HG02970 (cell line): Measurements from ENCODE around the gene IPO5.
"Not testable (repeated sequence)": the region's sequence is repeated elsewhere in the genome, so short reads cannot be mapped to it uniquely, and the experiment has no call there.

ENCODE experiments used
- ATAC-seq: cut with Tn5 transposase; IDR thresholded peaks from one replicate; pipeline ENCODE4 v1.9.1; 2021; ENCODE audit warnings: mild to moderate bottlenecking, moderate library complexity, moderate number of reproducible peaks; ENCODE audit not compliant: unreplicated experiment, low FRiP score

The IPO5 gene

DNA sequence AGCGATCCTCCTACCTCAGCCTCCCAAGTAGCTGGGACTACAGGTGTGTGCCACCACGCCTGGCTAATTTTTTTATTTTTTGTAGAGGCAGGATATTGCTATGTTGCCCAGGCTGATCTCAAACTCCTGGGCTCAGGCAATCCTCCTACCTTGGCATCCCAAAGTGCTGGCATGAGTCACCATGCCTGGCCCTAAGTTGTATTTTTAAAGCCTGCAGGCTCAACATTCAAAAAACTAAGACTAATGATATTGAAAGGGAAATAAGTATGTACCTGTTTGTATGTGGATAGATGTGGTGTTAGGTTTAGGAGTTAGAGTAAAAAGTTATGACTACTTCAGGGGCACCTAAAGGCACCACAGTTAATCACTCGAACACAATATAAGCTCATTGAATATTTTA, 5.4 kb upstream of the IPO5 start:
- ATAC-seq = no peak

DNA sequence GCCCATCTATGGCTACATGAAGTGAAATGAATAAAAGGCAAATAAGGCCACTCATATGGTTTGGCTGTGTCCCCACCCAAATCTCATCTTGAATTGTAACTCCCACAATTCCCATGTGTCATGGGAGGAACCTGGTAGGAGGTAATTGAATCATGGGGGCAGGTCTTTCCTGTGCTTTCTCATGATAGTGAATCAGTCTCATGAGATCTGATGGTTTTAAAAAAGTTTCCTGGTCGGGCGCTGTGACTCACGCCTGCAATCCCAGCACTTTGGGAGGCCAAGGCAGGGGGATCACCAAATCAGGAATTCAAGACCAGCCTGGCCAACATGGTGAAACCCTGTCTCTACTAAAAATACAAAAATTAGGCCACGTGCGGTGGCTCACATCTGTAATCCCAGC, 4.2 kb upstream of the IPO5 start:
- ATAC-seq = not testable (repeated sequence)

DNA sequence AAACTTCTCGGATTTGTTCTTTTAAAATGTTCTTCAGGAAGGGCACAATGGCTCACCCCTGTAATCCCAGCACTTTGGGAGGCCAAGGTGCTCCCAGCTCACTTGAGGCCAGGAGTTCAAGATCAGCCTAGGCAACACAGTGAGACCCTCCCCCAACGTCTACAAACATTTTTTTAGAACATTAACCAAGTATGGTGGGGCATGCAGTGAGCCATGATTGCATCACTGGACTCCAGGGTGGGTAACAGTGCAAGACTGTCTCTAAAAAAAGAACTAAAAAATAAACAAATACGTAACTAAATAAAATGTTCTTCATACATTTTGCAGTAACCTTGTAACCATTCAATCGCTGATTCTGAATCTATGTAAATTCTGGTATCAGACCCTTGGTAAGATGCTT, 2.1 kb upstream of the IPO5 start:
- ATAC-seq = no peak

DNA sequence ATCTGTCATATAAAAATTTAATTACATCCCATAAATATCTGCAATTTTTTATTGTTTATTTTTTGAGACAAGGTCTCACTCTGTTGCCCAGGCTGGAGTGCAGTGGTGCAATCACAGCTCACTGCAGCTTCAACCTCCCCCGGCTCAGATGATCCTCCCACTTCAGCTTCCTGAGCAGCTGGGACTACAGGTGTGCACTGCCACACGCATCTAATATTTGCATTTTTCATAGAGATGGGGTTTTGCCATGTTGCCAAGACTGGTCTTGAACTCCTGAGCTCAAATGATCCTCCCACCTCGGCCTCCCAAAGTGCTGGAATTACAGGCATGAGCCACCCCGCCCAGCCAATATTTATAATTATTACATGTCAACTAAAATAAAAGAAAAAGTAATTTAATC, 644 bp upstream of the IPO5 start:
- not testable (repeated sequence) for ATAC-seq

DNA sequence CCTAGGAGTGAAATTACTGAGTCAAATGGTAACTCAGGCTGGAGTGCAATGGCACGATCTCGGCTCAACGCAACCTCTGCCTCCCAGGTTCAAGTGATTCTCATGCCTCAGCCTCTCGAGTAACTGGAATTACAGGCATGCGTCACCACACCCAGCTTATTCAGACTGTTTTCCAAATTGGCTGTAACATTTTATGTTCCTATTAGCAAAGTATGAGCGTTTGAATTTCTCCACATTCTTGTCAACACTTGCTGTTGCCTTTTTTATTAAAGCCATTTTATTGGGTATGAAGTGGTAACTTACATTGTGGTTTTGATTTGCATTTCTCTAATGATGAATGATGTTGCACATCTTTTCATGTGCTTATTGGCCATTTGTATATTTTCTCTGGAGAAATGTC, 7.9 kb downstream of the IPO5 start:
- no peak for ATAC-seq

DNA sequence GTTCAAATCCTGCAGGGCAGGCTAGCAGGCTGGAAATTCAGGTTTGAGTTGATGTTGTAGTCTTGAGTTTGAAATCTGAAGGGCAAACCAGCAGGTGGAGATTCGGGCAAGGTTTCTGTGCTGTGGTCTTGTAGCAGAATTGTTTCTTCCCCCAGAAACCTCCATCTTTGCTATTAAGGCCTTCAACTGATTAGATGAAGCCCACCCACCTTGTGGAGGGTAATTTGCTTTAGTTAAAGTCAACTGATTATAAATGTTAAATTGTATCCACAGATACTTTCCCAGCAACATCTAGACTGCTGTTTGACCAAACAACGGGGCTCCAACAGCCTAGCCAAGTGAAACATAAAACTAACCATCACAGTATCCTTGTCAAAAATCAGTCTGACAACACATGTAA, 9.4 kb downstream of the IPO5 start:
- no peak for ATAC-seq

DNA sequence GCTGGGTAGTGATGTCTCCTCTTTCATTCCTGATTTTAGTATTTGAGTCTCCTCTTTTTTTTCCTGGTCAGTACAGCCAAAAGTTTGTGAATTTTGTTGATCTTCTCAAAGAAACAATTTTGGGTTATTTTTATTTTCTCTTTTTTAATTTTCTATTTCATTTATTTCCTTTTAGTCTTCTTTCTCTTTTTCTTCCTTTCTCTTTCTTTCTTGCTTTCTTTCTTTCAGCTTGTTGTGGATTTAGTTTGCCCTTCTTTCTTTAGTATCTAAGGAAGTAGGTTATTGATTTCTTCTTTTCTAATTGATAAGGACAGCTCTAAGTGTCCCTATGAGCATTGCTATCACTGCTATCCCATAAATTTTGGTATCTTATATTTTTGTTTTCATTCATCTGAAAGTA, 13.8 kb downstream of the IPO5 start:
- no peak for ATAC-seq

DNA sequence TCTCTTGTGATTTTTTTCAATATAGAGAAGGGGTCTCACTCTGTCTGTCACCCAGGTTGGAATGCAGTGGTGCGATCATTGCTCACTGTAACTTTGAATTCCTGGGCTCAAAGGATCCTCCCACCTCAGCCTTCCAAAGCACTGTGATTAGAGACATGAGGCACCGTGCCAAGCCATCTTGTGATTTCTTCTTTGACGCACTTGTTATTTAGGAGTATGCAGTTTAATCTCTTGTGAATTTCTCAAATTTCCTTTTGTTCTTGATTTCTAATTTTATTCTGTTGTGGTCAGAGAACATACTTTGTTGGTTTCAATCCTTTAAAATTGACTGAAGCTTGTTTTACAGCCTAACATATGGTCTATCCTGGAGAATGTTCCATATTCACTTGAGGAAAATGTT, 14.5 kb downstream of the IPO5 start:
- ATAC-seq = no peak

DNA sequence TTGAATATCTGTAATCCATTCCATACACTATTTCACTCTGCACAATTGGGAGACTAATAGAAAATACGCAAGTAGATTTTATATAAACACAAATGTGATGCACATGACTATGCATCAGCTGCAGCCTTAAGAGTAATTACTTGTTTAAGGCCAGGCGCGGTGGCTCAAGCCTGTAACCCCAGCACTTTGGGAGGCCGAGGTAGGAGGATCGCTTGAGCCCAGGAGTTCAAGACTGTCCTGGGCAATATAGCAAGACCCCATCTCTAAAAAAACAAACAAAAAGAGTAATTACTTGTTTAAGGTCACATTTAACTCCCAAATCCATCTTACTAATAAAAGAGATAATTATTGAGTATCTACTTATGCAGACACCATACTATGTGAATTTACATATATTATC, 18.0 kb downstream of the IPO5 start:
- ATAC-seq = no peak

DNA sequence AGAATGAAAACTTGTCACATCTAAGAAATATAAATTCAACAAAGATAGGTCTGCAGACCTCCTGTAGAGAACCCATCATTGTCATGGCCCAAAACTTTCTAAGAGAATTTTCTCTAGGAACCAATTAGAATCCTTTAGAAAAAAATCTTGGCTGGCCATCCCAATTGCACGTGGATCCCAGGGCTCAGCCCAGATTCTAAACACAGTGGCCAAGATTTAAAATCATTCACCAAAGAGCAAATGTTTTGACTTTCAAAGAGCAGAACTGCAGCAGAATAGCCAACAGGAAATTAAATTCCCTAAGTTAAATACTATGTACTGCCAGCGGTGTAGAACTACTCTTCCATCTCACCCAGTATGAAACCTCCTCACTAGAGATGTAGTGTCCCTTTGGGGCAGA, 21.3 kb downstream of the IPO5 start:
- ATAC-seq = no peak

DNA sequence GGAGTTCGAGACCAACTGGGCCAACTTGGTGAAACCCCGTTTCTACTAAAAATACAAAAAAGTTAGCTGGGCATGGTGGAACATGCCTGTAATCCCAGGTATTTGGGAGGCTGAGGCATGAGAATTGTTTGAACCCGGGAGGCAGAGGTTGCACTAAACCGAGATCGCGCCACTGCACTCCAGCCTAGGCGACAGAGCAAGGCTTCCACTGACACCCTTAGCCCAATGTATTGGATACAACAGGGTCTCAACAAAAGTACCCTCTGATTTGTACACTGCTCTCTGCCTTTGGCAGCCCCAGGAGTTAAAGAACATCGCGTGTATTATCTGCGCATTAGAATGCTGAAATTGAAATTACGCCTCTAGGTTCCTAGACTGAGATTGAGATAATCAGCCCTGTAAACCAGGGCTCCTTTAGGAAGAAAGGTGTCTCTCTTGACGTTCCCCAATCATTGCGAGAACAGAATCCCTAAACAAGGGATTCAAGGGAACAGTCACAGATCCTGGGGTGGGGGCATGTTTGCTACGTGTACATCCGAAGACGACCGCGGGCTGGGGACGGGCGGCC, 21.9 kb downstream of the IPO5 start:
- ATAC-seq = no peak

DNA sequence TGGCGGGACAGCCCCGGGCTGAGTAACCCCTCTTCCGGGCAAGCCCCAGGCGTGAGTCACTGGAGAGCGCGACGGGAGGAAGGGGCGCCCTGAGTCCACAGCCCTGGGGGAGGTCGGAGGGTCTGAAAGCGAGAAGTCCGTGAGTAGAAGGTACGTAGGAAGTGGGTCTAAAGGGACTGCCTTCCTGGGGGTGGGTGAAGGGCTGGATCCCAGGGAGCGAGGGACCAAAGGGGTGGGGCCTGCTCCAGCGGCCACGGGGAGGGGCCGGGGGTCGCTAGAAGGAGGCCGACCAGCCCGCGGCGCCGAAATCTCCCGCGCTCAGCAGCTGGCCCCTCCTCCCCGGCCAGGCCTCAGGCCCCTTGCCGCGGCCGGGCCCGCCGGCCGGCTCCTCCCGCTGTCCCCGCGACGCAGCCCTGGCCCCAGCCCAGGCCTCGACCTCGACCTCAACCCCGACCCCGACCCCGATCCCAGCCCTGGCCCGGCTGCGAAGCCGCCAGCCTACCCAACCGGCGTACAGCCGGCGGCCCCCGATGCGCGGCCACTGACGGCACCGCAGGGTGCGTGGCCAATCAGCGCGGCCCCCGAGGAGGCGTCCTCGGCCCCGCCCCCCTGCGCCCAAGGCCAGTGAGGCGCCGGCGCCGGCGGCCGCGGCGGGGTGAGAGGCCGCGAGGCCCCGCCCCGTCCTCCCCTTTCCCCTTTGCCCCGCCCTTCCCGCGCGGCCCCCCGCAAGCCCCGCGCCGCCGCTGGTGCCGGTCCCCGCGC, 22.6 kb downstream of the IPO5 start:
- peak; percentile 94 for ATAC-seq

DNA sequence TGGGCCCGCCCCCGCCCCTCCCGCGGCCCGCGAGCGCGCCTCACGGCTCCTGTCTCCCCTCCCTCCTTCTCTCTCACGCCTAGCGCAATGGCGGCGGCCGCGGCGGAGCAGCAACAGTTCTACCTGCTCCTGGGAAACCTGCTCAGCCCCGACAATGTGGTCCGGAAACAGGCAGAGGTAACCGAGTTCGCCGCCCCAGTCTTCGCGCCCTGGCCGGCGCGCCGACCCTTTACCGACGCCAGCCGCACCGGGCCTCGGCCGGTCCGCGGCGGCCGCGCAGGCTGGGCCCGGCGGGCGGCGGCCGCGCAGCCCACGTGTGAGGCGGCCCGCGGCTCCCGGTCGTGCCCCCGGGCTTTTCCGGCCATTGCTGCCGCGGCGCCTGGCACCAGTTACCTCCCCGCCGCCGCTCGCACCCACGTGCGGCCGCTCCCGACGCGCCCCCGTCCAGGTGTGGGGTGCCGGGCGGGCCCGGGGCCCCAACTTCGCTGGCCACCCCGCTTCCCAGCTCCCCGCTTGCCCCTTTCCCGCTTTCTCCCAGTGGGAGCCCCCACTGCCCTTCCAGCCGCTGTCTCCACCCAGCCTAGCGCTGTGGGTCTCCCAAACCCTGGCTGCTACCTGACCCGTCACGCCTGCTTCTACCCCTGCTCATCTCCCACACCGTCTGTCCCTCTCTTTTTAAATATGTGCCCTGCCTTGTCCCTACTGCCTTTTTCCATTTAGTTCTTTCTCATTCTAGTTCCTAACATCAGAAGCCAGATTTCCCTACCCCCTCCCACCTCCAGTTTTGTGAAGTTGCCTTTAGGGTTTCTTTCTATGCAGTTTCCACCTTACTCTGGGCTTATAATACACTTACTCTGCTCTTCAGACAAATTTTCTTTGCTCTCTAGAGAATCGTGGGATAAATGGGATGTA, 23.4 kb downstream of the IPO5 start:
- ATAC-seq = peak; percentile 32

DNA sequence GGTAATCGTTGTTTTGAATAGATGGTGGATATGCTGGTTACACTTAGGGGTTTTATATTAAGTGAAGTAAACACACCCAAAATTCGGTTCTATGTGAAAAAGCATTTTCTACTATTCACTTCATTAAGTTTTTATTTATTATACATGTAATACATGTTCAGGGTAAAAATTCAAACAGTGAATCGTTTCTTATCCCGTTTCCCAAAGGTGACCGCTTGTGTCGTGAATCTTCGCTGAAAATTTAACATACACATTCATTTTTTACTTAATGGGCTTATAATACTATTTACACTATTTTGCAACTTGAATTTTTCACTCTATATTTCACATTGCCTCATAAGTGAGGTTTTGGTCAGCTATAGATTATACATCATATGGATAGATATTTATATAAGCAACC, 24.5 kb downstream of the IPO5 start:
- no peak for ATAC-seq

DNA sequence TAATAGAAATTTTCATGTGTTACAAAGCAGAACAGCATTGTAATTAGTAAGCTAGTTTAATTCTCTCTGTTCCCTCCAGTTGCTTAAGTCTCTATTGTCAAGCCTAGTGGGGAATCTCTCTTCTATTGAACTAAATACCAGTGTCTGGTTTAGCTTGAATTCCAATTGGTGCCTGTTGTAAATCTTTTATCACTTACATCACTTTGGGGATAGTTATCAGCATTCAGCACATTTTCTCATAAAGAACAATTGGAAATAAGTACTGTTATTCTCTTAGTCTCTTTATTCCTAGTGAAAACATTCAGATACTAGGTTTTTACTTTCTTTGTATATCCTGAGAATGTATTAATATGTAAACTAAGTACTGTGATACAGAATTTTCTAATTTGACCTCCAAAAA, 25.2 kb downstream of the IPO5 start:
- ATAC-seq = no peak

DNA sequence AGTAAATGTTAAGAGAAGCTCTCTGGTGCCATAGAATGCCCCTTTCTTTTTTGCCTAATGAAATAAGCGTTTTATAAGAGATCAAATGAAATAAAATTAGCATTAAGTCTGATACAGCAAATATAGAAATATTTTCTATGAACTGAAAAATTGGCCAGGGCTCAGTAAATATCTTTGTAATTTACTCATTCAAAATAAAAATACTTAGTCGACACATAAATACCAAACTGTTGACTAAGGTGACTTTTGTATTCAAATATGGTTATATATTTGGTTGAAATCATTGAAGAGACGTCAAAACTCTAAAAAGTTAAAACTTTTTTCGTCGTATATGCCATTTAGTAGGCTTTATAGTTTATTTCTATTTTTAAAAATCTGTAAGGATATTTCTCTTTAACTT, 25.6 kb downstream of the IPO5 start:
- ATAC-seq = no peak

DNA sequence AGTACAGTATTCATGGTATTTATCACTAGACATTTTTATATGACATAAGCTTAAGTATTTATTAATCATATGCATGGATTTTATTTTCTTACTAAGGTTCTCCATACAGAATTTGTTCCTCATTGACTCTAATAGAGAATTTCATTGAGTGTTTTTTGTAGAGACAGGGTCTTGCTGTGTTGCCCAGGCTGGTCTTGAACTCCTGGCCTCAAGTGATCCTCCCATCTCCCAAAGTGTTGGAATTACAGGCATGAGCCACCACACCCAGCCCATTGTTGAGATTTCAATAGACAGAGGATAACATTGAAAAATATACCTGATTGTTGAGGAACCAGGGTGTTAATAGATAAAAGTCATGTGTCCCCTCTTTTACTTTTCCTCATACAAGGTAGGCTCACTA, 26.1 kb downstream of the IPO5 start:
- no peak for ATAC-seq

DNA sequence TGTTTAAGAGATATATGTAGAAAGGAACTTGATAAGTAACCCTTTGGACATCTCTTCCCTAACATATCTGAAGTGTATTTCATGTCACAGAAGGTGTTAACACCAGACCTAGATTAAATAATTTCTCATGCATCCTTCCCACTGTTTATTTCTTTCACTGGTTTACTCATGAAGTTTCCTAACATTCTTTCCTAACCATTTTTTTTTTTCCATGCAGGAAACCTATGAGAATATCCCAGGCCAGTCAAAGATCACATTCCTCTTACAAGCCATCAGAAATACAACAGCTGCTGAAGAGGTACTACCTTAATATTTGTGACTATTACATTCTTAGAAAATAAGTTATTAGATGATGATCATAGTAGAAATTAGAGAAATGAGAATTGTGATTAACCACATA, 28.8 kb downstream of the IPO5 start:
- no peak for ATAC-seq

DNA sequence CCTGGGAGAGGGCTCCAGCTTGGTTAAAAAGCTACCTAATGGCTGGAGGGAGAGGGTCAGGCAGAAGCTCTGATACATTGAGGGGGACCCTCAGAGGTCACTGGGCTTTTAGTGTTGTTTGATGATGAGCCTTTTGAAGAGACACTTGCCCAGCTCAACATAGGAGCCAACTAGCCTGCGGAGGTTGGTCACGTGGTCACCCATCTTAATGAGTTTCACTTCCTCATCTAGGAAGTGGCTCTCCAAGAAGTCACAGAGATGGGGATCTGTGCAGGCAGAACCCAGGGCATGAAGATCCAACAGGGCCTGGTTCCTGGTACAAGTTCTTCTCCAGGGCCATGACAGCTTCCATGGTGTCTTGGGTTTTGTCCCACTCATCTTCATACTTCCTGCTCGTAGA, 33.4 kb downstream of the IPO5 start:
- no peak for ATAC-seq

DNA sequence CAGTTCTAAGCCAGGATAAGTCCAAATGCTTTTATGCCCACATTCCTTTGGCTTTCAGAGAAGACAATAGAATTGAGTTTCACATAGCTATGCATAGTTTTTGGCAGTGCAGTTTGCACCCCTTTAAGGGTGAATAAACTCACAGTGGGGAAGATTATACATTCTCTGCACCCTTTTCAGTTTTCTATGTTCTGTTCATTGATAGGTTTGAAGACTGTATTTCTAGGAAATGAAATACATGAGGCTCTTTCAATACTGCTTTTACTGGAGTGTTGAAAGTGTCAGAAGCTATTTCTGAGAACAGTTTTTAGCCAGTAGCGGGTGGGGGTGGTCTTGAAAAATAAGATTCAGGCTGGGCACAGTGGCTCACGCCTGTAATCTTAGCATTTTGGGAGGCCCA, 46.2 kb downstream of the IPO5 start:
- no peak for ATAC-seq

DNA sequence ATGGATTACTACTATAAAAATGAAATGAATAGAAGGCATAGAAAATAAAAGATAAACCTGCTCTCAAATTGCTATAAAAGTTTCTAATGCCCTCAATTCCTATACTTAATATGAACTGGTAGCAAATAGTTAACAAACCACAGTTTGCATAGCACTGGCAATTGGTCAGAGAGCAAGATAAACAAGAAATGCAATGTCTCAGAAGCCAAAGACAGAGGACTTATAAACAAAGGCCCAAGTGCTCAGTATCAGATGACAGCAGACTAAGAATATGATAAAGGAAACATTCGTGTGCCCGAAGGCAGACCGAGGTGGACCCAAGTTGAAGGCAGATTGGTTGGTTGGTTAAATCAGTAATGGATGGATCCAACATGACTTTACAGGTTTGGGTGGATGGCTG, 50.6 kb downstream of the IPO5 start:
- no peak for ATAC-seq

DNA sequence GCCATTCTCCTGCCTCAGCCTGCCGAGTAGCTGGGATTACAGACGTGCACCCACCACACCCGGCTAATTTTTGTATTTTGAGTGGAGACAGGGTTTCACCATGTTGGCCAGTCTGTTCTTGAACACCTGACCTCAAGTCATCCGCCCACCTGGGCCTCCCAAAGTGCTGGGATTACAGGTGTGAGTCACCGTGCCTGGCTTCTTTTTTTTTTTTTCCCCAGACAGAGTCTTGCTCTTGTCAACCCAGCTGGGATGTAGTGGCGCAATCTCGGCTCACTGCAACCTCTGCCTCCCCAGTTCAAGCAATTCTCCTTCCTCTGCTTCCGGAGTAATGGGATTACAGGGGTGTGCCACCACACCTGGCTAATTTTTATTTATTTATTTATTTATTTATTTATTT, 51.5 kb downstream of the IPO5 start:
- not testable (repeated sequence) for ATAC-seq
